ENCODE results near the gene DGCR2. TPM values are rescaled to one million over a fixed set of nuclear protein-coding genes. Genes with fewer than 3 reads are reported as not detected.

DGCR2 gene
- total and polyA plus RNA-seq, 2 donors from 2014 or later = 37.5 to 67.7 TPM

DNA sequence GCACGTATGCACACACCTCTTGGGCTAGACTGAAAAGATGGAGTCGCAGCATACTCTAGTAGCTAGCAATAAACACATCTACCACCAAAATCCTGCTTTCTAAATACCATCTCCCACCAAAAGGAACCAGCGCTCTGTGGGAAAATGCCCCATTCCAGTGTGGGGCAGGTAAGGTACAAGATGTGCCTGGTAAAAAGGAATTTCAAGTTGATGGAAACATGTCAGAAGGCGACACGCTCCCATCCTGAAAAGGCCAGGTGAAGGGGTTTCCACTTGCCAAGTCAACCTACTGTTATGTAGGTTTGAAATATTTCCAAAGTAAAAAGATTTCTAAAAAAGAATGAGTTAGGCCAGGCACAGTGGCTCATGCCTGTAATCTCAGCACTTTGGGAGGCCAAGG, 8.8 kb downstream of the DGCR2 start:
- TF ChIP-seq, protein P1, sequence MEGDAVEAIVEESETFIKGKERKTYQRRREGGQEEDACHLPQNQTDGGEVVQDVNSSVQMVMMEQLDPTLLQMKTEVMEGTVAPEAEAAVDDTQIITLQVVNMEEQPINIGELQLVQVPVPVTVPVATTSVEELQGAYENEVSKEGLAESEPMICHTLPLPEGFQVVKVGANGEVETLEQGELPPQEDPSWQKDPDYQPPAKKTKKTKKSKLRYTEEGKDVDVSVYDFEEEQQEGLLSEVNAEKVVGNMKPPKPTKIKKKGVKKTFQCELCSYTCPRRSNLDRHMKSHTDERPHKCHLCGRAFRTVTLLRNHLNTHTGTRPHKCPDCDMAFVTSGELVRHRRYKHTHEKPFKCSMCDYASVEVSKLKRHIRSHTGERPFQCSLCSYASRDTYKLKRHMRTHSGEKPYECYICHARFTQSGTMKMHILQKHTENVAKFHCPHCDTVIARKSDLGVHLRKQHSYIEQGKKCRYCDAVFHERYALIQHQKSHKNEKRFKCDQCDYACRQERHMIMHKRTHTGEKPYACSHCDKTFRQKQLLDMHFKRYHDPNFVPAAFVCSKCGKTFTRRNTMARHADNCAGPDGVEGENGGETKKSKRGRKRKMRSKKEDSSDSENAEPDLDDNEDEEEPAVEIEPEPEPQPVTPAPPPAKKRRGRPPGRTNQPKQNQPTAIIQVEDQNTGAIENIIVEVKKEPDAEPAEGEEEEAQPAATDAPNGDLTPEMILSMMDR (IDR thresholded peaks at IDR 0.05; ENCODE audit: borderline replicate concordance, extremely low read depth, insufficient read depth) = no peak
- peaks cover 0 to 14% (median 8%) of the 10 kb centered on the region in 3 donors for H3K4me1 ChIP-seq (ENCODE audit: control insufficient read depth in 2 of 3, insufficient read depth in 2 of 3, low read depth in 1 of 3, low read length in 3 of 3)
- no peaks in the 10 kb centered on the region for H3K9me3 ChIP-seq (ENCODE audit: control insufficient read depth in 2 of 3, insufficient read depth in 1 of 3, low read length in 3 of 3)
- no peaks in the 10 kb centered on the region for H3K36me3 ChIP-seq (ENCODE audit: control insufficient read depth in 2 of 3, insufficient read depth in 3 of 3, low read length in 3 of 3)
- intact Hi-C loops (cut with DNase I) = no loop called here
- no peak for FAIRE-seq
- no peak overlapping the region for H3K27ac ChIP-seq (ENCODE audit: low read depth in 2 of 2, low read length in 2 of 2)
- no peaks in the 10 kb centered on the region for H3K27me3 ChIP-seq (ENCODE audit: control insufficient read depth, insufficient read depth, low read length)
- no peak overlapping the region for H3K4me3 ChIP-seq (ENCODE audit: low read length in 3 of 3)
- H3K9ac ChIP-seq (ENCODE audit: low read length in 3 of 3) = no peak overlapping the region
- no peak for DNase-seq

DNA sequence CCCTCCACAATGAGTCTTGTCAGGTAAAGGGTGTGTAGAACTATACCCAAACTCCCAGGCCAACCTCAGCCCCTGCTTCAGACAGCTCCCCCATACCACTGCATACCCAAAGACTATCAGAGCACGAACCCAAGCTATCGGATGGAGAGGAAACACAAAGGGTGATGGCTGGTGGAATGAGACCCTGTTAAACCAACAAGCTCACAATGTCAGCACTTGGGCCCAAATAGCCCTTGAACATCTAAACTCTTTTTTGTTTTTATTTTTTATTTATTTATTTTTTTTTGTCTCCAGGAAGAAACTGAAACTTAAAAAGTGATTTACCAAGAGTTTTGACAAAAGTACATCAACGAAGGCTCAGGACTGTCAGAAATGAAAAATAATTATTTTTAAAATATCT, 10.6 kb downstream of the DGCR2 start:
- Histone ChIP-seq H3K27me3 (ENCODE audit: control insufficient read depth, insufficient read depth, low read length) (no peaks in the 10 kb centered on the region), H3K9me3 (ENCODE audit: control insufficient read depth in 2 of 3, insufficient read depth in 1 of 3, low read length in 3 of 3) (no peaks in the 10 kb centered on the region), H3K9ac (ENCODE audit: low read length in 3 of 3) (no peak overlapping the region), H3K36me3 (ENCODE audit: control insufficient read depth in 2 of 3, insufficient read depth in 3 of 3, low read length in 3 of 3) (no peaks in the 10 kb centered on the region), H3K27ac (ENCODE audit: low read depth in 2 of 2, low read length in 2 of 2) (no peak overlapping the region), H3K4me3 (ENCODE audit: low read length in 3 of 3) (no peak overlapping the region), H3K4me1 (ENCODE audit: control insufficient read depth in 2 of 3, insufficient read depth in 2 of 3, low read depth in 1 of 3, low read length in 3 of 3) (peaks cover 0 to 8% (median 4%) of the 10 kb centered on the region in 3 donors)
- DNase-seq (peak in 1 of 5 donors; percentile 33), FAIRE-seq (no peak)
- TF ChIP-seq, protein P1 (IDR thresholded peaks at IDR 0.05; ENCODE audit: borderline replicate concordance, extremely low read depth, insufficient read depth) = no peak
- intact Hi-C loops (cut with DNase I) = no loop called here

DNA sequence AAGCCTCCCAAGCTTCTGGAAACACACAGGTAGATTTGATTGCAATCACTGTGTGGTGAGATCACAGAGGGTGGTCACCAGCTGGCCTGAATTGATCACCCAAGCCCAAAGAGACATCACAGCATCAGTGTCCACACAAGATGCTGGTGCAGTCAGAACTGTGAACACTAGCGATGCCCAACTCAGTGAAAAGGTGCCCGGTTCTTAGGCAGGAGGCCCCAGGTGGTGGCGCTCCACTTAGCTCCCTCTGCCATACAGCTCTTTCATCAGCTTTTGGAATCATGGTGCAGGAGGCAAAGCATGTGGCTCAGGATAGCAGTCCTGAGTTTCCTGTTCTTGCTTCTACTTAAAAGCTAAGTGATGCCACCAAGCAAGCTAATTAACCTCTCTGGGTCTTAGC, 11.1 kb downstream of the DGCR2 start:
- Histone ChIP-seq H3K27me3 (ENCODE audit: control insufficient read depth, insufficient read depth, low read length) (no peaks in the 10 kb centered on the region), H3K4me3 (ENCODE audit: low read length in 3 of 3) (no peak overlapping the region), H3K9me3 (ENCODE audit: control insufficient read depth in 2 of 3, insufficient read depth in 1 of 3, low read length in 3 of 3) (no peaks in the 10 kb centered on the region), H3K36me3 (ENCODE audit: control insufficient read depth in 2 of 3, insufficient read depth in 3 of 3, low read length in 3 of 3) (no peaks in the 10 kb centered on the region), H3K9ac (ENCODE audit: low read length in 3 of 3) (no peak overlapping the region), H3K4me1 (ENCODE audit: control insufficient read depth in 2 of 3, insufficient read depth in 2 of 3, low read depth in 1 of 3, low read length in 3 of 3) (peaks cover 0 to 11% (median 4%) of the 10 kb centered on the region in 3 donors), H3K27ac (ENCODE audit: low read depth in 2 of 2, low read length in 2 of 2) (no peak overlapping the region)
- TF ChIP-seq, protein P1 (IDR thresholded peaks at IDR 0.05; ENCODE audit: borderline replicate concordance, extremely low read depth, insufficient read depth) = no peak
- DNase-seq (no peak), FAIRE-seq (no peak)
- intact Hi-C loops (cut with DNase I) = no loop called here

DNA sequence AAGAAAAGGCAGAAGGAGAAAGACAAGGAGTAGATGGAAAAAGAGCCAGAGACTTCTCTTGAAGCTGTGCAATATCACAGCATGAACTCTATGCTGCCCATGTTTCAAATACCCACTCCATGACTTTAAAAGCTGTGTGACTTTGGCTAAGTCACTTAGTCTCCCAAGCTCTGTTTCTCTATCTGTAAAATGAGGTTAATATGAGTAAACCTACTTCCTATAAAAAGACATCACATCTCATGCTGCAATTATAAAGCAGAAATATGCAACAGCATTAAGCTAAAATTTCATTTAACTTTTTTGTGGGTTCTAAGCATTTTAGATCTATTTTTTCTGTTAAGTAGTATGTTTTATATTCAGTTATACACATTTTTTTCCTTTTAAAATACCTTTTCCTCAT, 11.6 kb downstream of the DGCR2 start:
- Histone ChIP-seq H3K4me3 (ENCODE audit: low read length in 3 of 3) (no peak overlapping the region), H3K27ac (ENCODE audit: low read depth in 2 of 2, low read length in 2 of 2) (no peak overlapping the region), H3K36me3 (ENCODE audit: control insufficient read depth in 2 of 3, insufficient read depth in 3 of 3, low read length in 3 of 3) (no peaks in the 10 kb centered on the region), H3K9me3 (ENCODE audit: control insufficient read depth in 2 of 3, insufficient read depth in 1 of 3, low read length in 3 of 3) (no peaks in the 10 kb centered on the region), H3K27me3 (ENCODE audit: control insufficient read depth, insufficient read depth, low read length) (no peaks in the 10 kb centered on the region), H3K9ac (ENCODE audit: low read length in 3 of 3) (no peak overlapping the region), H3K4me1 (ENCODE audit: control insufficient read depth in 2 of 3, insufficient read depth in 2 of 3, low read depth in 1 of 3, low read length in 3 of 3) (peaks cover 0 to 11% (median 4%) of the 10 kb centered on the region in 3 donors)
- DNase-seq (no peak), FAIRE-seq (no peak)
- TF ChIP-seq, protein P1 (IDR thresholded peaks at IDR 0.05; ENCODE audit: borderline replicate concordance, extremely low read depth, insufficient read depth) = no peak
- intact Hi-C loops (cut with DNase I) = no loop called here

All from kidney (tissue), 14 donors.